ENCODE results near the gene EAF2.
"Not testable (repeated sequence)": the region's sequence is repeated elsewhere in the genome, so short reads cannot be mapped to it uniquely, and the experiment has no call there.

EAF2 gene

GRCh38 chr3:121834671-121835464, at the start of gene EAF2, which contains the start of gene IQCB1:
EAF2 (plus strand) TSS chr3:121835209; CDS start chr3:121835286, 77 bp downstream.
IQCB1 (minus strand) TSS chr3:121835060; CDS start chr3:121828960, 6,100 bp downstream.
- DNase-seq = peak; percentile 94

- no peak for DNase-seq
These were observed 48.5 kb upstream of the EAF2 start for GRCh38 chr3:121786485-121786884.

DNA sequence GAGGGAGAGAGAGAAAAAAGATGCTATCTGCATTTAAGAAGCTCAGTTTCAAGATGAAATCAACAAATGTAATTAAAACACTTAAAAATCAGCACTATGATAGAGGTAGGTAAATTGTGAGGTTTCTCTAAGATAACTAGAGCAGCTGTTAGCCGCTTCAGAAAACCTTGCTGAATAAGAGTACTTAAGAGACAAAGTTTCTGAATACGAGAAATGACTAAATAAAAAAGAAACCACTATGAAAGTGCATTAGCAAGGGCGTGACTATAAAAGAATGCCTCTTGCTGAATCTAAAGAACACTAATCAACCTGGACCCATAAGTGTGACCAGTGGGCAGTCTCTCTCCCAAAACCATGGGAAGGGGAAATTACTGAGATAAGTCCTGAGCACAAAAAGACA, 41.9 kb upstream of the EAF2 start:
- DNase-seq = no peak

GRCh38 chr3:121794264-121794983, 40.6 kb upstream of the EAF2 start:
- DNase-seq = no peak

GRCh38 chr3:121796970-121797369, 38.0 kb upstream of the EAF2 start:
- no peak for DNase-seq

DNA sequence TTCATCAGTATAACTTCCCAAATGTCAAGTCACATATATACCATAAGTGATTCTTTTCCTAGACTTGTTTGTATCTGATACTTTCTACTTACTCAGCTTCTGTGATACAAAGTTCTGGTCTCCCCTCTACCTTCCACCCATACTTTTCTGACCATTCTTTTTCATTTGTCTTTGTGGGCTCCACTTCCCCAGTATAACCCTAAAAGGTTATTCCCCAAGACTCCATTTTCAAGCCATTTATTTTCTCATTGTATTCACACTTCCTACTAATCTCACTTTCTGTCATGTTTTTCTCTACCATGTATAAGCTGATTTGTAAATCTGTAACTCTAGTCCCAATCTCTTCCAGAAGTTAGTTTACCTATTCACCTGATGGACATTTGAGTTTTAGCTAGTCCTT, 34.1 kb upstream of the EAF2 start:
- no peak for DNase-seq

GRCh38 chr3:121803771-121804320, 31.2 kb upstream of the EAF2 start:
- no peak for DNase-seq

GRCh38 chr3:121809249-121809648, 25.8 kb upstream of the EAF2 start:
- DNase-seq = no peak

GRCh38 chr3:121817753-121818152, 17.3 kb upstream of the EAF2 start:
- no peak for DNase-seq

DNA sequence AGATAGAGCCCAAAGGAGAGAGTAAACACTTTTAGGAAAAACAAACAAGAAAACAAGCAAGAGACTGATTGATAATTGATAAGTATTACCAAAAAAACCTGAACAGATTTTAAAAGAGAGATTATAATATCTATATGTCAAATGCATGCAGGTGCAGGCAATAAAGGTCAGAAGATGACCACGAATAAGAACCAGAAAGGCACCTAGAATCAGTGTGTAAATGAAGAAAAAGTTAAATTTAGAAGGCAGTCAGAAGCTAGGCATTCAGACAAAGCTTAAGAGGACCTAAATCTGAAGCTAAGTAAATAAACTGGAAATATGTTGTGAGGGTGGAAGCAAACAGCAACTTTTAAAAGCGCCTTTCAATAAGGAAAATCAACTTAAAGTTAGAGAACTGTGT, 16.4 kb upstream of the EAF2 start:
- no peak for DNase-seq

DNA sequence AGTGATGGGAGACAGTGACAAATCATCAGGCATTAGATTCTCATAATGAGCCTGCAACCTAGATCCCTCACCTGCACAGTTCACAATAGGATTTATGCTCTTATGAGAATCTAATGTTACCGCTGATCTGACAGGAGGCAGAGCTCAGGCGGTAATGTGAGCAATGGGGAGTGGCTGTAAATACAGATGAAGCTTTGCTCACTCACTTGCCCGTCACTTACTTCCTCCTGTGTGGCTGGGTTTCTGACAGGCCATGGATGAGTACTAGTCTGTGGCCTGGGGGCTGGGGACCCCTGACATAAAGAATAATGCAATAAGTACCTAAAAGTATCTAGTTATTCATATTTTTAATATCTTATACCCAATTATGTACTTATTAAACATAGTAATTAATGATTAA, 15.8 kb upstream of the EAF2 start:
- DNase-seq = no peak

DNA sequence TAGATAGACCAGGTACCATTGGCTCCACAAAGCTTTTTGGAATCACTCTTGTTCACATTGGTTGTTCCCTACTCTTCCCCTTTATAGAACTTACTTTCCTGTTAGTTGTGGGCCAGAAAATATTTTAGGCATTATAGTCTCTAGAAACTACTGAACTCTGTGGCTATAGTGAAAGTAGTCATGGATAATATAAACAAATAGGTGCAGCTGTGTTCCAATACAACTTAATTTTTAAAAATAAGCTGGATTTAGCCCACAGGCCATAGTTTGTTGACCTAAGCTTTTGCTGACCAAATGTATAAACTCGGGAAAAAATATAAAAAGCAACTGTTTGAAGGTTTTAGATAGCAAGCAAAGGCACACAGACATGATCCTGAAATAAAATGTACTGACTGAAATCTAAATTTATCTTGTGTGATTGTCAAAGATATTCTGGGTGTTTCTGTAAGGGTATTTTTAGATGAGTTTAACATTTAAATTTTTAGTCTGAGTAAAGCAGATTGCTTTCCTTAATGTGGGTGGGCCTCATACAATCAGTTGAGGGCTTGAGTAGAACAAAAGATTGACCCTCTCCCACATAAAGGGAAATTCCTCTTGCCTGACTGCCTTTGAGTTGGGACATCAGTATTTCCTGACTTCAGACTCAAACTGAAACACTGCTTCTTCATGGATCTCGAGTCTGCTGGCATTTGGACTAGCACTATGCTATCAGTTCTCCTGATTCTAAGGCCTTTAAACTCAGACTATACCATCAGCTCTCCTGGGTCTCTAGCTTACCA, 13.4 kb upstream of the EAF2 start:
- no peak for DNase-seq

DNA sequence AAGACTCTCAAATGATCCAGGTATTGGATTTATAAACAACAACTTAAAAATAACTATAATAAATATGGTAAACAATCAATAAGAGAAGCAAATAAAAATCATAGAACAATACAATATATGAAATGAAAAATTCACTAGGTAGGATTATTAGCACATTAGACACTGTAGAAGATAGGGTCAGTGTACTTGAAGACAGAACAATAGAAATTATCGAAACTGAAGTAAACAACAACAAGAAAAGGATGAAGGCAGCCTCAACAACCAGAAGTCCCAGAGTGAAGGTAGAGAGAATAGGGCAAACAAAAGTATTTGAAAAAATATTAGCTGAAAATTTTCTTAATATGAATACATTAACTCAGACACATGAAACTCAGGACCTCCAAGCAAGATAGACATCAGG, 12.0 kb upstream of the EAF2 start:
- DNase-seq = no peak

DNA sequence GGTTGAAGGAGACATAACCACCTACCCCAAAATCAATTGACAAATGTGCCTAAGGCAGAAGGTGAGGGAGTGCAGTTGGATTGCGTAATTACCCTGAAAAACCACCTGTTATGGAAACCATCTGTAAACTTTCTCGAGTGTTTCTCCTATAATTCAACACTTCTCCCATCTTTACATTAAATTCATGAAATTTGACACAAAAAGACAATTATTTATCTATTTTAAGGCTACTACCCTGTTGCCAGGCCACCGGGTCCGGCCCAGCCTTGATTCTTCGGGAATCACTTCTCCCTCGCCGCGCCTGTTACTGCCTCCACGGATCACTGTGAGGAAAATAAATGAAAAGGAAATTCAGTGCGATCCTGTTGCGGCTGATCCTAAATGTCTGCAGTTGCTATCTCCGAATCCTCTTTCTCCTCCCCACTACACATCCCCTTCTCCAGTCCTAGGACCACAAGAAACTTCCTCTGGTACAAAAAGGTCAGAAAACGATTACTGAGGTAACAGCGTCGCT, 795 bp upstream of the EAF2 start:
- DNase-seq = peak; percentile 49

GRCh38 chr3:121835465-121835801, 424 bp downstream of the EAF2 start:
- DNase-seq = no peak

GRCh38 chr3:121836064-121836463, 1.1 kb downstream of the EAF2 start:
- no peak for DNase-seq

GRCh38 chr3:121836481-121836880, 1.5 kb downstream of the EAF2 start:
- DNase-seq = no peak

GRCh38 chr3:121839962-121840361, 5.0 kb downstream of the EAF2 start:
- no peak for DNase-seq

GRCh38 chr3:121844892-121845291, 9.9 kb downstream of the EAF2 start:
- DNase-seq = no peak

- no peak for DNase-seq
These were observed 17.2 kb downstream of the EAF2 start for GRCh38 chr3:121852256-121852655.

GRCh38 chr3:121855555-121855954, 20.5 kb downstream of the EAF2 start:
- DNase-seq = no peak

GRCh38 chr3:121857778-121858177, 22.8 kb downstream of the EAF2 start:
- not testable (repeated sequence) for DNase-seq

DNA sequence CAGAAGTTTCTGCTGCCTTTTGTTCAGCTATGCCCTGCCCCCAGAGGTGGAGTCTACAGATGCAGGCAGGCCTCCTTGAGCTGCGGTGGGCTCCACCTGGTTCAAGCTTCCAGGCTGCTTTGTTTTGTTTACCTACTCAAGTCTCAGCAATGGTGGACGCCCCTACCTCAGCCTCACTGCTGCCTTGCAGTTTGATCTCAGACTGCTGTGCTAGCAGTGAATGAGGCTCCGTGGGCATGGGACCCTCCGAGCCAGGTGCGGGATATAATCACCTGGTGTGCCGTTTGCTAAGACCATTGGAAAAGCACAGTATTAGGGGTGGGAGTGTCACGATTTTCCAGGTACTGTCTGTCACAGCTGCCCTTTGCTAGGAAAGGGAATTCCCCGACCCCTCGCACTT, 28.2 kb downstream of the EAF2 start:
- DNase-seq = not testable (repeated sequence)
